HUES48 (cell line): ENCODE measurements around the gene DEF6.

ENCODE experiments used
- H3K27ac ChIP-seq: one replicate; pipeline ENCODE4 v1.7.0; 2013; ENCODE audit warnings: low read depth, low read length, inconsistent platforms
- H3K27me3 ChIP-seq: 2 replicates; pipeline ENCODE4 v1.6.1; 2013; ENCODE audit warnings: mild to moderate bottlenecking, low read length; ENCODE audit not compliant: control insufficient read depth, insufficient read depth
- H3K36me3 ChIP-seq: 2 replicates; pipeline ENCODE4 v1.6.1; 2013; ENCODE audit warnings: low read length; ENCODE audit not compliant: control insufficient read depth, insufficient read depth
- H3K4me1 ChIP-seq: 2 replicates; pipeline ENCODE4 v1.6.1; 2013; ENCODE audit warnings: mild to moderate bottlenecking, low read length; ENCODE audit not compliant: control insufficient read depth, insufficient read depth
- H3K4me3 ChIP-seq: 2 replicates; pipeline ENCODE4 v1.5.1; 2013; ENCODE audit warnings: mild to moderate bottlenecking, low read depth, low read length
- H3K9ac ChIP-seq: 2 replicates; pipeline ENCODE4 v1.6.1; 2013; ENCODE audit warnings: mild to moderate bottlenecking, low read depth, low read length, moderate library complexity
- H3K9me3 ChIP-seq: 2 replicates; pipeline ENCODE4 v1.6.1; 2013; ENCODE audit warnings: low read length; ENCODE audit not compliant: control insufficient read depth, insufficient read depth

The DEF6 gene

GRCh38 chr6:35311390-35312075 is 13.9 kb downstream of the DEF6 start:
- Histone ChIP-seq H3K27ac (no peak overlapping the region), H3K36me3 (no peaks in the 10 kb centered on the region), H3K27me3 (peaks cover 5% of the 10 kb centered on the region), H3K4me1 (no peaks in the 10 kb centered on the region), H3K9me3 (no peaks in the 10 kb centered on the region), H3K9ac (no peak overlapping the region), H3K4me3 (no peak overlapping the region)

DNA sequence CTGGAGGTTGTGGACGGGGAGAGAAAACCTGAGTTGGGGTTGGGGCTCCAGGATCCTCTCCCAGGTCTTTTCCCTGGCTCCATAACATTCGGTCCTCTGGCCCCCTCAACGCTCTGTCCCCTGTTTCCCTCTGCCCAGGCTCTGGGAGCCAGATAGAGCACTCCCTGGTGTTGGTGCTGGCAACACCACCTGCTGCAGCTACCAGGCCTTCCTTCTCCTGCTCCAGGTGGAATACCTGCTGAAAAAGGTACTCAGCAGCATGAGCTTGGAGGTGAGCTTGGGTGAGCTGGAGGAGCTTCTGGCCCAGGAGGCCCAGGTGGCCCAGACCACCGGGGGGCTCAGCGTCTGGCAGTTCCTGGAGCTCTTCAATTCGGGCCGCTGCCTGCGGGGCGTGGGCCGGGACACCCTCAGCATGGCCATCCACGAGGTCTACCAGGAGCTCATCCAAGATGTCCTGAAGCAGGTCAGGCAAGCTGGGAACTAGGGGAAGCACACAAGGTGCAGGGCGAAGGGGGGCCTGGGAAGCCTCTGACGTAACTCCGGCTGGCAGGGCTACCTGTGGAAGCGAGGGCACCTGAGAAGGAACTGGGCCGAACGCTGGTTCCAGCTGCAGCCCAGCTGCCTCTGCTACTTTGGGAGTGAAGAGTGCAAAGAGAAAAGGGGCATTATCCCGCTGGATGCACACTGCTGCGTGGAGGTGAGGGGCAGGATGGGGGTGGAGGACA is 14.6 kb downstream of the DEF6 start:
- Histone ChIP-seq H3K36me3 (no peaks in the 10 kb centered on the region), H3K4me3 (no peak overlapping the region), H3K27ac (no peak overlapping the region), H3K9me3 (no peaks in the 10 kb centered on the region), H3K9ac (no peak overlapping the region), H3K4me1 (no peaks in the 10 kb centered on the region), H3K27me3 (peaks cover 12% of the 10 kb centered on the region)

- Histone ChIP-seq H3K4me1 (0 out of 2 replicates have a peak, but pooled peaks cover 4% of the 10 kb centered on the region), H3K27me3 (peaks cover 18% of the 10 kb centered on the region), H3K36me3 (no peaks in the 10 kb centered on the region), H3K4me3 (no peak overlapping the region), H3K9ac (no peak overlapping the region), H3K27ac (no peak overlapping the region), H3K9me3 (no peaks in the 10 kb centered on the region)
Observed at GRCh38 chr6:35312807-35313206, 15.2 kb downstream of the DEF6 start.

DNA sequence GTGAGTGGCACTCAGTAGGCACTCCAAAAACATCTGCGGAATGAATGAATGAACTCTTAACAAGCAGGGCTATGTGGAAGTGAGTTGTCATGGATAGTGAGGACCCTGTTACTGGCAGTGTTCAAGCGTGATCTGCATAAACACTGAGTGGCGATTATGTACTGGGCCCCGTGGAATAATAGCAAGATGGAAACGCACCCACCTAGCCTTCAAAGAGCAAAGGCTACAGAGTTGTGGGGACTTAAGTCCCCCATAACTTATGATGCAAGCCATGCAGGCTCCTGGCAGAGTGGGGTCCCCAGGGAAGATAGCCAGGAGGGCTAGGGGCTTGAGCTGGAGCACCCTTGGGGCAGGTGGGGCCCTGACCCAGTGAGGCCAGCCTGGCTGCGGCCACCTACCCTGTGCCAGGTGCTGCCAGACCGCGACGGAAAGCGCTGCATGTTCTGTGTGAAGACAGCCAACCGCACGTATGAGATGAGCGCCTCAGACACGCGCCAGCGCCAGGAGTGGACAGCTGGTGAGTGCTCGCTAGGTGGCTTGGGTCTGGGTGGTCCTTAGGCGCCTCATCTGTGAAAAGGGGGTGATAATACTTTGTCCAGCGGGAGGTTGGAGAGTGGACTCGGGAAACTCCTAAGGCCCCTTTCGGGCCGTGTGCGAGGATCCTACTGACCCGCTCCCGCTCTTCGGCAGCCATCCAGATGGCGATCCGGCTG is 20.0 kb downstream of the DEF6 start:
- Histone ChIP-seq H3K4me3 (peak overlapping the region; percentile 60), H3K9ac (peak overlapping the region; percentile 8), H3K27me3 (peaks cover 23% of the 10 kb centered on the region), H3K4me1 (peaks cover 13% of the 10 kb centered on the region), H3K9me3 (no peaks in the 10 kb centered on the region), H3K27ac (no peak overlapping the region), H3K36me3 (no peaks in the 10 kb centered on the region)

GRCh38 chr6:35318196-35319171 is 20.9 kb downstream of the DEF6 start:
- Histone ChIP-seq H3K9me3 (no peaks in the 10 kb centered on the region), H3K9ac (peak overlapping the region; percentile 45), H3K36me3 (no peaks in the 10 kb centered on the region), H3K27ac (no peak overlapping the region), H3K4me3 (peak overlapping the region; percentile 60), H3K4me1 (peaks cover 14% of the 10 kb centered on the region), H3K27me3 (peaks cover 23% of the 10 kb centered on the region)

DNA sequence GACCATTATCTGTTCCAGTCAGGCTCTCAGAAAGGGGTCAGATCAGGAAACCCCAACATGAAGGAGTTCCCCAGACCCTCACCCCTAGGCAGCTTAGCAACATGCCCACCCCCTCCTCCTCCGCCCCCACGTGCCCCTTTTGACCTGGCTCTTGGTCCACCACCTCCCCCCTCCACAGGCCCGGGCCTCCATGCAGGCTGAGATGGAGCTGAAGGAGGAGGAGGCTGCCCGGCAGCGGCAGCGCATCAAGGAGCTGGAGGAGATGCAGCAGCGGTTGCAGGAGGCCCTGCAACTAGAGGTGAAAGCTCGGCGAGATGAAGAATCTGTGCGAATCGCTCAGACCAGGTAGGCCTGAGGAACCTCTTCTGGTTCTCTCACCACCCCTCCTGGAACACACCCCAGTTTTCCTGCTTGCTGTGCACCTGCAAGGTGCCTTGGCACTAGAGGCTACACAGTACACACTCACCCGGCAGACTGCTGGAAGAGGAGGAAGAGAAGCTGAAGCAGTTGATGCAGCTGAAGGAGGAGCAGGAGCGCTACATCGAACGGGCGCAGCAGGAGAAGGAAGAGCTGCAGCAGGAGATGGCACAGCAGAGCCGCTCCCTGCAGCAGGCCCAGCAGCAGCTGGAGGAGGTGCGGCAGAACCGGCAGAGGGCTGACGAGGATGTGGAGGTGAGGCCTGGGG is 21.9 kb downstream of the DEF6 start:
- no peak overlapping the region for H3K27ac ChIP-seq
- no peak overlapping the region for H3K4me3 ChIP-seq
- H3K9ac ChIP-seq, result no peak overlapping the region
- peaks cover 14% of the 10 kb centered on the region for H3K4me1 ChIP-seq
- H3K36me3 ChIP-seq, result no peaks in the 10 kb centered on the region
- H3K9me3 ChIP-seq, result no peaks in the 10 kb centered on the region
- H3K27me3 ChIP-seq, result peaks cover 23% of the 10 kb centered on the region

- peaks cover 14% of the 10 kb centered on the region for H3K4me1 ChIP-seq
- no peaks in the 10 kb centered on the region for H3K36me3 ChIP-seq
- peaks cover 23% of the 10 kb centered on the region for H3K27me3 ChIP-seq
- H3K9ac ChIP-seq, result no peak overlapping the region
- H3K9me3 ChIP-seq, result no peaks in the 10 kb centered on the region
- no peak overlapping the region for H3K4me3 ChIP-seq
- no peak overlapping the region for H3K27ac ChIP-seq
Observed at GRCh38 chr6:35320031-35320410, 22.4 kb downstream of the DEF6 start.

DNA sequence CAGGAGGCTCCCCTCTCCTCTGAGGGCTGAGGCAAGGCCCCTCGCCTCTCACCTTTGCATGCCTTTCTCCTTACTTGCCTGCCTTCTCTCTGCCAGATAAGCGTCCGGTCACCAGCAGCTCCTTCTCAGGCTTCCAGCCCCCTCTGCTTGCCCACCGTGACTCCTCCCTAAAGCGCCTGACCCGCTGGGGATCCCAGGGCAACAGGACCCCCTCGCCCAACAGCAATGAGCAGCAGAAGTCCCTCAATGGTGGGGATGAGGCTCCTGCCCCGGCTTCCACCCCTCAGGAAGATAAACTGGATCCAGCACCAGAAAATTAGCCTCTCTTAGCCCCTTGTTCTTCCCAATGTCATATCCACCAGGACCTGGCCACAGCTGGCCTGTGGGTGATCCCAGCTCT is 23.5 kb downstream of the DEF6 start:
- Histone ChIP-seq H3K9me3 (no peaks in the 10 kb centered on the region), H3K27ac (no peak overlapping the region), H3K36me3 (no peaks in the 10 kb centered on the region), H3K4me1 (peaks cover 14% of the 10 kb centered on the region), H3K27me3 (peaks cover 22% of the 10 kb centered on the region), H3K9ac (no peak overlapping the region), H3K4me3 (no peak overlapping the region)

DNA sequence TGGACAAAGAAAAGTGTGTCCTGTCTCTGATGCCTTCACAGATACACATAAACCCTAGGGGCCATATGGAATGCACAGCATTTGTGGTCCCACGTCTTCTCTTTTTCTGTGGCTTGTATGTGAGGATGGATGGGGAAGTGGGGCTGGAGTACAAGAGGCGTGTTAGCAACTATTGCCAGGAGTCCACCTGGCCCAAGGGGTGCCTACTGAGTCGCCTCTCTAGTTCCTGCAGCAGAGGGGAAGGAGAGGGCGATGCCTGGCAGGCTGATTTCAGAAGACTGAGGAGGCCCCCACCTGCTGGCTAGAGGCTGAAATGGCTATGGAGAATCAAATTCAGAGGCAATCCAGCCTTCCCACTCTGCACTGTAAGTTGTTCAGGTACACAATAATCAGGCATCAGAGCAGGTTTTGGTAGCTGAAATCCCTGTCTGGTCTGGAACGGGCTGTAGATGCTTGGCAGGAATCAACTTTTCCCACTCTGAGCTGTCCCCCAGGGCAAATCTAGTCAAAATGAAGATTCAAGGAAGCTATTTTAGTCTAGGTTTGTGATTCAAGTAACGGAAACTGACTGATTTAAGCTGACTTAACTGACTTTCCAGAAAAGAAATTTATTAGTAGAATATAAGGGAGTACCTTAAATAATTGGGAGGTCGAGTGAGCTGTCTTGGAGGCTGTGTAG is 29.9 kb downstream of the DEF6 start:
- no peak overlapping the region for H3K27ac ChIP-seq

More for the DNA sequence above, 29.9 kb downstream of the DEF6 start:
- Histone ChIP-seq H3K36me3 (no peaks in the 10 kb centered on the region), H3K9me3 (0 out of 2 replicates have a peak, but pooled peaks cover 3% of the 10 kb centered on the region), H3K4me1 (0 out of 2 replicates have a peak, but pooled peaks cover 2% of the 10 kb centered on the region), H3K9ac (no peak overlapping the region), H3K4me3 (no peak overlapping the region), H3K27me3 (no peaks in the 10 kb centered on the region)
